SK-N-SH treated with all-trans-retinoic acid at 6 μM for 48 hours (cell line): ENCODE results near the gene HSD11B2.

Source experiments
- ATAC-seq: fragments of 200-7000 bp; cut with Tn5 transposase; 3 replicates; pipeline ENCODE4 v1.9.1; 2020; ENCODE audit warnings: mild to moderate bottlenecking, moderate library complexity
- ARNTL ChIP-seq: fragments of 450-650 bp; formaldehyde crosslinking; IDR thresholded peaks from 2 replicates; pipeline ENCODE4 v1.5.0; 2020; ENCODE audit warnings: low read depth, mild to moderate bottlenecking, moderate library complexity, borderline replicate concordance
- BACH2 ChIP-seq: fragments of 250-450 bp; sonication (Bioruptor Pico); IDR thresholded peaks from 2 replicates; pipeline ENCODE4 v1.9.0; 2021; ENCODE audit warnings: mild to moderate bottlenecking, borderline replicate concordance
- CSDC2 ChIP-seq: fragments of 250-450 bp; sonication (Bioruptor Pico); IDR thresholded peaks from 2 replicates; pipeline ENCODE4 v1.5.0; 2020; ENCODE audit warnings: mild to moderate bottlenecking, moderate library complexity
- GLIS3 ChIP-seq: fragments of 250-450 bp; sonication (Bioruptor Pico); IDR thresholded peaks from 2 replicates; pipeline ENCODE4 v1.5.0; 2020; ENCODE audit warnings: mild to moderate bottlenecking, moderate library complexity
- OSR1 ChIP-seq: fragments of 250-450 bp; sonication (Bioruptor Pico); IDR thresholded peaks from 2 replicates; pipeline ENCODE4 v1.8.0; 2022; ENCODE audit warnings: moderate library complexity, mild to moderate bottlenecking, inconsistent platforms
- PPARA ChIP-seq: fragments of 250-450 bp; sonication (Bioruptor Pico); IDR thresholded peaks from 2 replicates; pipeline ENCODE4 v1.5.0; 2020; ENCODE audit warnings: mild to moderate bottlenecking, borderline replicate concordance
- RARB ChIP-seq: fragments of 250-450 bp; sonication (Bioruptor Pico); IDR thresholded peaks from 2 replicates; pipeline ENCODE4 v1.8.0; 2021; ENCODE audit warnings: mild to moderate bottlenecking, moderate library complexity
- SNAI2 ChIP-seq: fragments of 250-450 bp; sonication (Bioruptor Pico); IDR thresholded peaks from 2 replicates; pipeline ENCODE4 v1.5.0; 2020; ENCODE audit warnings: mild to moderate bottlenecking, moderate library complexity
- TCF4 ChIP-seq: fragments of 250-450 bp; sonication (Bioruptor Pico); IDR thresholded peaks from 2 replicates; pipeline ENCODE4 v1.8.0; 2021; ENCODE audit warnings: mild to moderate bottlenecking, moderate library complexity, borderline replicate concordance
- TOX ChIP-seq: fragments of 250-450 bp; sonication (Bioruptor Pico); IDR thresholded peaks from 2 replicates; pipeline ENCODE4 v1.8.0; 2021; ENCODE audit warnings: mild to moderate bottlenecking, moderate library complexity, borderline replicate concordance
- ZFP3 ChIP-seq: fragments of 250-450 bp; sonication (Bioruptor Pico); IDR thresholded peaks from 2 replicates; pipeline ENCODE4 v1.5.0; 2020; ENCODE audit warnings: mild to moderate bottlenecking, moderate library complexity
- ZFP30 ChIP-seq: fragments of 450-650 bp; formaldehyde crosslinking; IDR thresholded peaks from 2 replicates; pipeline ENCODE4 v1.5.0; 2022; ENCODE audit warnings: mild to moderate bottlenecking, moderate library complexity
- ZNF565 ChIP-seq: fragments of 450-650 bp; formaldehyde crosslinking; conservative IDR thresholded peaks from 2 replicates; pipeline ENCODE4 v1.5.0; 2020; ENCODE audit warnings: low read depth, mild to moderate bottlenecking, moderate library complexity
- ZNF8 ChIP-seq: fragments of 450-650 bp; formaldehyde crosslinking; IDR thresholded peaks from 2 replicates; pipeline ENCODE4 v1.5.0; 2020; ENCODE audit warnings: mild to moderate bottlenecking, moderate library complexity
- TF ChIP-seq, protein P1 (sequence below): fragments of 250-450 bp; sonication (Bioruptor Pico); IDR thresholded peaks from 2 replicates; pipeline ENCODE4 v1.8.0; 2020; ENCODE audit warnings: mild to moderate bottlenecking, moderate library complexity, borderline replicate concordance
- TF ChIP-seq, protein P2 (sequence below): fragments of 250-450 bp; sonication (Bioruptor Pico); IDR thresholded peaks from 2 replicates; pipeline ENCODE4 v1.5.1; 2020; ENCODE audit warnings: low read depth, mild to moderate bottlenecking, moderate library complexity
- TF ChIP-seq, protein P3 (sequence below): fragments of 250-450 bp; sonication (Bioruptor Pico); IDR thresholded peaks from 2 replicates; pipeline ENCODE4 v1.8.0; 2021; ENCODE audit warnings: low read depth, mild to moderate bottlenecking, moderate library complexity, borderline replicate concordance
- TF ChIP-seq, protein P4 (sequence below): fragments of 250-450 bp; sonication (Bioruptor Pico); IDR thresholded peaks from 2 replicates; pipeline ENCODE4 v1.5.1; 2021; ENCODE audit warnings: mild to moderate bottlenecking, moderate library complexity

The HSD11B2 gene

DNA sequence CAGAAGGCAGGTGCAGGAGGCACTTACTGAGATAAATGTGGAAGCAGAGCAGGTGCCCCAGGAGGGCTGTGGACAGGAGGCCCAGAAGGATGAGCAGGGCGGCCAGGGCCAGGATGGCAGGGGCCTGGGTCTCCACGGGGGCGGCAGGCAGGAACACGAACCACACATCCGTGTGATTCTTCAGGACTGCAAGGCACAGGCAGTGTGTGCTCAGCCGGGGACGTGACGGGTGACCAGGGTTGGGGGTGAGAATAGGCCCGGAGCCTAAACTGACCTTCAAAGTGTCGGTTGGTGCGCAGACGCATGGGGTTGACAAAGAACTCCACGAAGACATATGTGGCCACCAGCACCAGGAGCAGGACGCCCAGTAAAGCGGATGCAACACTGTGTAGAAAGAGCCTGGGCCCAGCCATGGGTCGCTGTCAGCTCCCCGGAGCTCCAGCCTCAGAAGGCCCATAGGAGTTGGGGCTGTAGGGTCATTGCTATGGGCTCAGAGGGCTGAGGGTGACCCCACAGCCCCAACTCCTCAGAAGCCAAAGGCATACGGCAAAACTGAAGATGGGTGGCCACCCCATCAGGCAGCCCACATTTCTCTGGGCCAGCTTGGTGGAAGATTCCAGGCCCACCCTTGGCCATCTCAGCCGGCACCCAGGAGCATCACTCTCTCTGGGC lies 32.2 kb upstream of the HSD11B2 start:
- TF ChIP-seq ZNF8 (CRISPR knock-in tag): no peak
- no peak for TF ChIP-seq ZFP3 (CRISPR knock-in tag)
- no peak for TF ChIP-seq TCF4 (CRISPR knock-in tag)
- no peak for TF ChIP-seq ZNF565
- TF ChIP-seq TOX (CRISPR knock-in tag): no peak
- TF ChIP-seq, protein P1, sequence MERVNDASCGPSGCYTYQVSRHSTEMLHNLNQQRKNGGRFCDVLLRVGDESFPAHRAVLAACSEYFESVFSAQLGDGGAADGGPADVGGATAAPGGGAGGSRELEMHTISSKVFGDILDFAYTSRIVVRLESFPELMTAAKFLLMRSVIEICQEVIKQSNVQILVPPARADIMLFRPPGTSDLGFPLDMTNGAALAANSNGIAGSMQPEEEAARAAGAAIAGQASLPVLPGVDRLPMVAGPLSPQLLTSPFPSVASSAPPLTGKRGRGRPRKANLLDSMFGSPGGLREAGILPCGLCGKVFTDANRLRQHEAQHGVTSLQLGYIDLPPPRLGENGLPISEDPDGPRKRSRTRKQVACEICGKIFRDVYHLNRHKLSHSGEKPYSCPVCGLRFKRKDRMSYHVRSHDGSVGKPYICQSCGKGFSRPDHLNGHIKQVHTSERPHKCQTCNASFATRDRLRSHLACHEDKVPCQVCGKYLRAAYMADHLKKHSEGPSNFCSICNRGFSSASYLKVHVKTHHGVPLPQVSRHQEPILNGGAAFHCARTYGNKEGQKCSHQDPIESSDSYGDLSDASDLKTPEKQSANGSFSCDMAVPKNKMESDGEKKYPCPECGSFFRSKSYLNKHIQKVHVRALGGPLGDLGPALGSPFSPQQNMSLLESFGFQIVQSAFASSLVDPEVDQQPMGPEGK (CRISPR knock-in tag): no peak
- TF ChIP-seq SNAI2 (CRISPR knock-in tag): no peak
- TF ChIP-seq, all 23 proteins: peak for 0
- ATAC-seq: no peak

DNA sequence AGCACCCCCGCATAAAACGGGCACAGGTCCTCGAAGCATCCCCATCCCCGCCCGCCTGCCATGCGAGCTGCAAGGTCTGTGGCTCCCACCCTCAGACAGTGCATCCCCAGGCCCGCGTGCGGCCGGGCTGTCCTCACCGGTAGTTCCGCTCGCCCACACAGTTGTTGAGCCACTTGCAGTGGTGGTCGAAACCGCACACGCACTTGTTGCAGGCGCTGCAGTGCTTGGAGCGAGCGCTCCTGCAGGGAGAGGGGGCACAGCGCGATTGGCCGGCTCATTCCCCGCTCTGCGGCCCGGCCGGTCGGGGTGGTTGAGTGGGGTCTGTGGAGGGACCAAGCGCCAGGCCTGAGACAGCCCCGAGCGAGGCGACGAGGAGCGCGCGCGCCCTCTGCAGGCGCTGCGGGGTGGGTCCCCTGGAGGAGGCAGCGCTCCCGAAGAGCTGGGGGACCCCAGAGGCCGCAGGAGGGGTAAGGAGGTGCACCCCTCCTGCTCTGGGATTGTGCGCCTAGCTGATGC lies 31.6 kb upstream of the HSD11B2 start:
- TF ChIP-seq PPARA (CRISPR knock-in tag): no peak
- TF ChIP-seq, protein P2, sequence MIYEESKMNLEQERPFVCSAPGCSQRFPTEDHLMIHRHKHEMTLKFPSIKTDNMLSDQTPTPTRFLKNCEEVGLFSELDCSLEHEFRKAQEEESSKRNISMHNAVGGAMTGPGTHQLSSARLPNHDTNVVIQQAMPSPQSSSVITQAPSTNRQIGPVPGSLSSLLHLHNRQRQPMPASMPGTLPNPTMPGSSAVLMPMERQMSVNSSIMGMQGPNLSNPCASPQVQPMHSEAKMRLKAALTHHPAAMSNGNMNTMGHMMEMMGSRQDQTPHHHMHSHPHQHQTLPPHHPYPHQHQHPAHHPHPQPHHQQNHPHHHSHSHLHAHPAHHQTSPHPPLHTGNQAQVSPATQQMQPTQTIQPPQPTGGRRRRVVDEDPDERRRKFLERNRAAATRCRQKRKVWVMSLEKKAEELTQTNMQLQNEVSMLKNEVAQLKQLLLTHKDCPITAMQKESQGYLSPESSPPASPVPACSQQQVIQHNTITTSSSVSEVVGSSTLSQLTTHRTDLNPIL (CRISPR knock-in tag): no peak
- TF ChIP-seq ZFP30 (CRISPR knock-in tag): no peak
- TF ChIP-seq, protein P3, sequence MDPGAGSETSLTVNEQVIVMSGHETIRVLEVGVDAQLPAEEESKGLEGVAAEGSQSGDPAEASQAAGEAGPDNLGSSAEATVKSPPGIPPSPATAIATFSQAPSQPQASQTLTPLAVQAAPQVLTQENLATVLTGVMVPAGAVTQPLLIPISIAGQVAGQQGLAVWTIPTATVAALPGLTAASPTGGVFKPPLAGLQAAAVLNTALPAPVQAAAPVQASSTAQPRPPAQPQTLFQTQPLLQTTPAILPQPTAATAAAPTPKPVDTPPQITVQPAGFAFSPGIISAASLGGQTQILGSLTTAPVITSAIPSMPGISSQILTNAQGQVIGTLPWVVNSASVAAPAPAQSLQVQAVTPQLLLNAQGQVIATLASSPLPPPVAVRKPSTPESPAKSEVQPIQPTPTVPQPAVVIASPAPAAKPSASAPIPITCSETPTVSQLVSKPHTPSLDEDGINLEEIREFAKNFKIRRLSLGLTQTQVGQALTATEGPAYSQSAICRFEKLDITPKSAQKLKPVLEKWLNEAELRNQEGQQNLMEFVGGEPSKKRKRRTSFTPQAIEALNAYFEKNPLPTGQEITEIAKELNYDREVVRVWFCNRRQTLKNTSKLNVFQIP (CRISPR knock-in tag): no peak
- TF ChIP-seq TCF4 (CRISPR knock-in tag): no peak
- TF ChIP-seq TOX (CRISPR knock-in tag): no peak
- TF ChIP-seq OSR1 (CRISPR knock-in tag): no peak
- TF ChIP-seq ZNF8 (CRISPR knock-in tag): no peak
- TF ChIP-seq ARNTL (CRISPR knock-in tag): no peak
- TF ChIP-seq SNAI2 (CRISPR knock-in tag): no peak
- no peak for TF ChIP-seq BACH2 (CRISPR knock-in tag)
- no peak for ATAC-seq

DNA sequence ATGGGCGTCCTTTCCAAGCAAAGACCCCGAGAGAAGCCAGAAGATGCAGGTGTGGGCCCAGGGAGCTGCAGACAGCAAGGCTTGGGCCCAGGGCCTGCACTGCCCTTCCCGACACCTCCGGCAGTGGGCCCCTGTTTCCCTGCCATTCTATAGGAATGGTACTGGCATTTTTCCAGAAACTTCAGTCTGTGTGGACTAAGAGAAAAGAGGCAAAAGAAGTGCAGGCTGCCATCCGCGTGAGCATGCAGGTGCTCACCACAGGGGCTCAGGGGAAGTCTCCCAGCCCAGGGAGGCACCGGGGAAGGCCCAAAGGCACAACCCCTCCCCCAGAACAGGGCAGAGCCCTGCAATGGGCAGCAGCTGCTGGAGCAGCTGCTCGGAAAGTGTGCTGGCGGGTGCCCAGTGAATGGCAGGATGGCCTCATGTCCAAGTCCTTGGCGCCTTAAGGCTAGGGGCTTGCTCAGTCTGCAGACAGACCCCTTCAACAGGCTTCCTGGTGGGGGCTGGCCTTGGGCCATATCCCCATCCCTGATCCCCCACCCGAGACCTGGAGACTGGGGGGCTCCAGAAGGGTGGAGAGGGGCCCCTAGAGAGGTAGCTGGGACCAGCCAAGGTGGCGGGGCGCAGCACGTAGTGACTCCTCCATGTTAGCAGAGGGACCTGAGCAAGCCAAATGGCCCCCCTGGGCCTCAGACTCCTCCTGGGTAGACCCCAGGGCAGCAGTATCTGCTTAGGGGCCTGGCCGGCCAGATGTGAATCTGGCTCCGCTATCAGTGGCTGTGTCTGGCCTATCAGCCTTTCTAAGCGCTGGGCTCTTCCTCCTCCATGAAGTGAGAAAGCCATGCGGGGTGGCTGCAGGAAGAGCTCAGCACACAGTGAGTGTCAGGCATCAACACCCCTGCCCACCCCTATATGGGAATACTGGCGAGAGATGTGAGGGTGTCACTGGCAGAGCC lies 30.9 kb upstream of the HSD11B2 start:
- no peak for ATAC-seq
- no peak for TF ChIP-seq GLIS3 (CRISPR knock-in tag)
- TF ChIP-seq SNAI2 (CRISPR knock-in tag): no peak
- no peak for TF ChIP-seq PPARA (CRISPR knock-in tag)
- TF ChIP-seq ZNF8 (CRISPR knock-in tag): no peak
- no peak for TF ChIP-seq RARB (CRISPR knock-in tag)
- TF ChIP-seq TCF4 (CRISPR knock-in tag): no peak
- TF ChIP-seq, protein P4, sequence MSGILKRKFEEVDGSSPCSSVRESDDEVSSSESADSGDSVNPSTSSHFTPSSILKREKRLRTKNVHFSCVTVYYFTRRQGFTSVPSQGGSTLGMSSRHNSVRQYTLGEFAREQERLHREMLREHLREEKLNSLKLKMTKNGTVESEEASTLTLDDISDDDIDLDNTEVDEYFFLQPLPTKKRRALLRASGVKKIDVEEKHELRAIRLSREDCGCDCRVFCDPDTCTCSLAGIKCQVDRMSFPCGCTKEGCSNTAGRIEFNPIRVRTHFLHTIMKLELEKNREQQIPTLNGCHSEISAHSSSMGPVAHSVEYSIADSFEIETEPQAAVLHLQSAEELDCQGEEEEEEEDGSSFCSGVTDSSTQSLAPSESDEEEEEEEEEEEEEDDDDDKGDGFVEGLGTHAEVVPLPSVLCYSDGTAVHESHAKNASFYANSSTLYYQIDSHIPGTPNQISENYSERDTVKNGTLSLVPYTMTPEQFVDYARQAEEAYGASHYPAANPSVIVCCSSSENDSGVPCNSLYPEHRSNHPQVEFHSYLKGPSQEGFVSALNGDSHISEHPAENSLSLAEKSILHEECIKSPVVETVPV (CRISPR knock-in tag): no peak
- TF ChIP-seq ZNF565: no peak
- no peak for TF ChIP-seq CSDC2
- TF ChIP-seq, protein P1 (CRISPR knock-in tag): no peak
